Stimulated activated CD4-positive, alpha-beta T cell treated with anti-CD3 and anti-CD28 coated beads, Interleukin-2, amount 100 ng/mL, for 4 hours (primary cell): ENCODE data around the gene NAV2.

ENCODE experiments used
- DNase-seq: peaks from one replicate; pipeline ENCODE4 v3.0.0-alpha.2; 2020; ENCODE audit warnings: low read depth

Gene NAV2

DNA sequence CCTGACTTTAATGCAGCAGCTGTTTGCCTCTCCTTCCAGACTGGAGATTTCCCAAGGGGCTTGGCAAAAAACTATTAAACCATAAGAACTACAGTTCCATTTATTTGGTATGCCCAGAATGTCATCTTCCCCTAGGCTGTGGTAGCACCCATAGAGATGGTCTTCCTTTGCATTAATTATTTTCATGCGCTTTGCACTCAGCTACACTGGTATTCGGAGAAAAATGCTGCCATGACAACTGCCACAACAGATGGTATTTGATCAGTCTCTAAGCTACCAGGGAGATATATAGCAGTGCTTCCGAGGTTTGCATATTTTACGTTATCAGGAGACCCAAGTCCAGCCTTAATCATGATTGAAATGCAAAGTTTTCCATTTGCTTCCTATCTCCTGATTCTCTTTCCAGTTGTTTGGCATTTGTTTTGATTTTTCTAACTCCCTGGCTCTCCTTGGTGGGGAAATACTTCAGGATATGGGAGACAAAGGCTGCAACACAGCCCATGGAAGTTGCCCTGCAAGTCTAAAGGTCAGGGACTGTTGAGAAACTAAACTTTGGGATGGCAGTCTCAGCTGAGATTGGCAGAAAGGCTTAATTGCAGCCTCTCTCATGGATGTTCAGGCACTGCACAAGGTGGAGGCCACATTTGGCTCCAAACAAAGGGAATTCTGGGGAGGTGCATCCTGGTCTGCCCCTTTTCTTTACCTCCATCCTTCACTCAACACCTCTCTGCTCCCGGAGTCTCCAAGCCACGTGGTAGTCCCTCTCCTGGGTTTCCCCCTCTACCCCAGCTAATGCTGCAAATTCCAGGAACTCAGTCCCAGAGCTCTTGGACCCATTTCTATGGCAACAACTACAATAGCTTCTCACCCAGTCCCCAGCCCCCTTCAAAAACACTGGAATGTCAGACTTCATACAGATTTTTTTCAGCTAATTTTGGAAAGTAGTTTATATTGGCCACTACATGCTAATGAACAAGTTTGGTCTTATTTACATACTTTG, 151.8 kb downstream of the NAV2 start:
- no peak for DNase-seq

DNA sequence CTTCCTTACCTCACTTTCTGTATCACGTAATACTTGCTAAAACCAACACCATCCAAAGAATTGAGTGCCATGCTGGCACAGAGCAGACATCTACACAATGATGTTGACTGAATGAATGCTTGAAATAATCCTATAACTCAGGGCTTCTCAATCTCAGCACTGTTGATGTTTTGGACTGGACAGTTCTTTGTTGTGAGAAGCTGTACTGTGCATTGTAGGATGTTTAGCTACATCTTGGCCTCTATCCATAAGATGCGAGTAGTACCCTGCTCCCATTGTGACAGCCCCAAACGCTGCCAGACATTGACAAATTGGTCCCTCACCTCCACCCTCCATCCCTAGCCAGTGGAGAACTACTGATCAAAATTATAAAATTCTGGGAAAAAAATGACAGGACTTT, 153.4 kb downstream of the NAV2 start:
- no peak for DNase-seq

DNA sequence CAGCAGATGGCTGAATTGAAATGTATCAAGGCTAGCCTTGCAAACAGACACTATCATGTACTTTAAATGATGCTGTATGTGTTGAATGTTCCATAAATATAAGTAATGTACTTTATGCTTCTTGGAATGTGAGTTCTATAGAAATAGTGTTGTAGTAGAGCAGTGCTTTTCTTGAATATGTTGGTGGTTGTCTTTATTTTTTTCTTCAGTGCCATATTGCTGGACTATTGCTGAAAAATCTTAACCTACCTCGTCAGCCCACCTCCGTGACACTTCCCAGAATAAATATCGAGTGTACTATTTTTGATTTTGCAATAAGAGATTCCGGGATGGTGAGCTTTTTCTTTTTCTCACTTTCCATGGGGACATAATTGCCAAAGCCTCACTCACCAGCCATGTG, 153.9 kb downstream of the NAV2 start:
- DNase-seq, result no peak

DNA sequence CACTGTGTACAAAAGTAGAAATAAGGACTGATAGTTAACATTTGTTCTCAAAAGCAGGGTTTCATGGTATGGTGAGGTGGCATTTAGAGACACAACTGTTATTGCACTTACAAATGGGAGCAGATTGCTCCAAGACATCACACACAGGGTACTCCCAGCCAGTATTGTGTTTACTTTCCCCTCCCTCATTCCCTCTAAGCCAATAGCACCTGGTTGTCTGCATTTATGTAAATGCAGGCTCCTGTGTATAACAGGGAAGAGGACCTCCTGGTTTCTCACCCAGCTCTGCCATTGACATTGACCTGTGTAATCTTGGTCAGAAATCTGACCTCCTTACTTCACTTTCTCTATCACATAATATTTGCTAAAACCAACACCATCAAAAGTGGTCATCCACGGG, 154.4 kb downstream of the NAV2 start:
- DNase-seq, result no peak

DNA sequence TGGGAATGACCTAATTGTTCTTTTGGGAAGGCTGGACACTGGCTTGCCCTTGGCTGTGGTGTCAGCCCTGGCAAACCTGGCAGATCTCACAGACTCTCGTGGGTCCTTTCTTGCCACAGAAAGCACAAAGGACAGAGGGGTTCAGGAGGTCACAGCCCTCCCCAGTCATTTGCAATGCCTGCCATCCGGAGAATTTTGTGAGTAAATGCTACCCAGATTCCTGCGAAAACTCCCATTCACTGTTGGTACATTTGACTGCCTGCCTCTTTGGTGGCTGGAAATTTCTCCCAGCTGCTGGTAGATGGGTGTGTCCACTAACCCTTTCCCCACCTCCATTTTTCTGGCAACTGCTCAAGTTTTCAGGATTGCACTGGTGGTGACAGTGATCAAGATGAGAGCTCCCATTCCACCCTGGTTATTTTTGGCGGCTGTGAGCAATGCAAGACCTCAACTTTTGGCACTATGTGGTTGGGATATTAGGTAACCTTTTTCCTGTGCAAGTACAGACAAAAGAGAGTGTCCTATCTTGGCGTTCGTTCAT, 155.7 kb downstream of the NAV2 start:
- no peak for DNase-seq

DNA sequence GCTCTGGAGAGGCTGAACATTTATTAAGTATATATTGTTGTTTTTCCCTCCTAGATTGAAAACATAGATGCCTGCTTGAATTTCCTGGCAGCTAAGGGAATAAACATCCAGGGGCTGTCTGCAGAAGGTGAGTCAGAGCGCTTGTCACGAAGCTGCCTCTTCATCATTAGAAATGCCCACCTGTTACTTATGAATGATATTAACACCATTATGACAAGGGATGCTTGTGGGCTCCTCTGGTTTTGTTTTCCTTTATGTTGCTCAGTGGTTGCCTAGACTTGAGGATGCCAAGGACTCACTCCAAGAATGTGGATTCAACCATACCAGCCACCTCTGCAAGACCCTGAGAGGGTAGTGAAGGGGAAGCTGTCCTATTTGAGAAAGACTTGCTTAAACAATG, 156.2 kb downstream of the NAV2 start:
- no peak for DNase-seq

DNA sequence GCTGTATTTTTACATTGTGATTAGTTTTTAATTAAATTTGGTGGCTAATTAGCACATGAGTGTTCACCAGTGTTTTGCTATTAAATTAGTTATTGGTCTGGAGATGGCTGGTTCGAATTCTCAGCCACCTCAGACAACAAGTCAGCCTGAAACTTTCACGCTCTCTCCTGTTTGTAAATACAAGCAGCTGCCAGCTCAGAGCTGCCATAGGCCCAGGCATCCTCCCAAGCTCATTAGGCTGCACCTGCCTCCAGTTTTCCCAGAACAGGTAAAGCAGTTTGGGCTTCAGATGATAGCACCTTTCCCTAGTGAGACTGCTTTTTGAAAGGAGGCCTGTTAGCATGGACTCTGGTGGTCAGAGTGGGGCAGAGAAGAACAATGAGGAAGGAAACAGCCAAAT, 156.8 kb downstream of the NAV2 start:
- no peak for DNase-seq

DNA sequence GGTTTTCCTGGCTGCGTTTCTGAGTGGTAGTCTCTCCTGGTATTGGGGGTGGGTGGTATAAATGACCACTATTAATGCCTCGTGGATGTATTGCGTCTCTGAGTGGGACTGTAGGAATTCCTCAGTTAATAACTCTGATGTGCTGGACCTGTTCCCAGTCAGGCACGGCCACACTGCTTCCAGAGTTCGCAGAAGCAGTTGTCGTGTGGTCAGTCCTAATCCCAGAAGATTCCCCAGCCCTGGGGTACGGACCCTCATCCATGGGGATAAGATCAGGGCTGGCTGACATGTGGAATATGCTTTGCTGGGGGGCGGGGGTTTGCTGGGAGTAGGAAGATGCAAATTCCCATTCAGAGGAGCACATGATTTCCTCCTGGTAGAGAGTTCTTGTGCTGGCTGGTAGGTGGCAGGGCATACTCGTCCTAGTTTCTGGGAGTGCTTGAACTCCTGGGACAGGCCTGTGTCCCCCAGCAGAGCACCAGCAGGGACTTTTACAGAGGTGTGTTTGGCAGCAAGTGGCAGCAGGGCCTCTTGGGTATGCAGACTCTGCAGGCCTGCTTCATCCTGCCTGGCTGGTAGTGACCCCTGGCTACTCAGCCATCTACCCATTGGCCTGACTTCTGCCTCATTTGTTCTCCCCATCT, 157.4 kb downstream of the NAV2 start:
- DNase-seq, result no peak

DNA sequence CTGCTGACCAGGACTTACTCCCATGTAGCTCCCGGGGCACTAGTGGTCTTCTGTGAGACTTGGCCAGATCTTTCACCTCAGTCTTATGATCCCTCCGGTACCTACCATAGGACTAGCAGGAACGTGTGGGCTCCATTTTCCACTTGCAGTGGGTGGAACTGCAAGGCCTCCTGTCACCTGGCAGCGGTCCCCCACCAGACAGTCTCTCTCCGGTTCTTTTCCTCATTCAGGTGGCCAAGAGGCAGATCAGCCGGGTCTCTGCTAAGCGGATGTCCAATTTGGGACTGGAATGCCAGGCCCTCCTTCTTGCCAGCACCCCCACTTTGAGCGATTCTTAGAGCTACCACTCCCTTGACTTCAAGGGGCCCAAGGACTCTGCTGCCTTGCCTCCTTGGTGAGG, 158.9 kb downstream of the NAV2 start:
- no peak for DNase-seq

DNA sequence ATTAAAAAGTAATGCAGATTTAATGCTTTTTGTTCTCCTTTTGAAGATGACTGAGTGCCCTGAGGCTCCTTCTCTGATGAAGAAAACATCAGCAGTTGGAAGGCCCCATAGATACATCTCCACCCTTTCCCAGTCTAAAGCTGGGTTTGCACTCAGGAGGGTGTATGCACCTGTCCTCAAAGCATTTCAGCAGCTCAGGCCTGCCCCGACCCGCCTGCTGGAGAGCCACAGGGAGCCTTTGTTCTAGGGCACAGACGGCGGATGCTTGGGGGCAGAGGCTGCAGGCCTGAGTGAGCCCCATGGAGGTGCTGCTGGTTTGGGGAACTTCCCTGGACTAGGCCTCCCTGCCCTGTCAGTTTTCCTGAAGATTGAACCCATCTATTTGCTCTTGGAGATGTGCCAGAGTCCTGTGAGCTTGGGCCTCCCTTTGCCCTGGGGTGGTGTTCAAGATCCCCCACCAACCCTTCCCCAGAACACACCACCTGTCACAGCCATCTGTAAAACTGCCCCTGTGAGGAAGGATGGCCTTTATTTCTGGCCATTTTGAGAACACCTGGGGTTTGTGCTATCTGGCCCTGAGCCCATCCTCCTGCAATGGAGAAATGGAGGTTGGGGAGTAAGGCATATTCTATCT, 160.0 kb downstream of the NAV2 start:
- no peak for DNase-seq

DNA sequence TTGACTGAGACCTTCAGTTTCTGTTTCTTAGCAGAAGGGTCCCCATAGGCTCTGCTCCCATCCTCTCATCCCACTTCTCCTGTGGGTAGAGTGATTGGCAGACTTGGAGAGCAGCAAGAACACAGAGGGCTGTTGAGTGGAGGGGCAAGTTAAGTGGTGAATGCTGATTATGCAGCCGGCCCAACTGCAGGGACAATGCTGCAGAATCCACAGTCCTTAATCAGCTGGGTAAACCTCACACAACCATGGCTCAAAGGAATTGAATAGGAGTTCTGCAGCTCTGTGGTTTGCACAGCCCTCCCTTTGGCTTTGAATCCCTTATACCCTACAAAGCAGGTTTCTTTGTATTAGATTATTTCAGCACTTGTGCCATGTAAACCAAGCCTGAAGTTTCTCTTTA, 161.1 kb downstream of the NAV2 start:
- DNase-seq, result no peak

DNA sequence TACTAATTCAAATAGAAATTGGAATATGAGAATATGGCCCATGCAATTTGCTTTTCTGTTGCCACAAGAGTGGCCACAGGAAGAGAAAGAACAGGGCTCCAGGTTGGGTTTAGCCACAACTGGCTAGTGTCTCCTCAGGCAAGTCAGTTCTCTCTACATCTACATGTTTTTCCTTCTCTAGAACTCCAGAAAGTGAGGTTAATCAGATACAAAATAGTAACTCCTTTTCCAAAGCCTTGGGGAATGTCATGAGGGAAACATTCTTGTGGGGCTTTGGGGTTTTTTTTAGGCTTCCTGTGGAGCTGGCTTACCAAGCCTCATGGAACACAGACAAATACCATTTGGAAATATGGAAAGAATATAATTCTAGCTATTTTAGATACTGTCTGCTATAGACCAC, 161.6 kb downstream of the NAV2 start:
- no peak for DNase-seq

DNA sequence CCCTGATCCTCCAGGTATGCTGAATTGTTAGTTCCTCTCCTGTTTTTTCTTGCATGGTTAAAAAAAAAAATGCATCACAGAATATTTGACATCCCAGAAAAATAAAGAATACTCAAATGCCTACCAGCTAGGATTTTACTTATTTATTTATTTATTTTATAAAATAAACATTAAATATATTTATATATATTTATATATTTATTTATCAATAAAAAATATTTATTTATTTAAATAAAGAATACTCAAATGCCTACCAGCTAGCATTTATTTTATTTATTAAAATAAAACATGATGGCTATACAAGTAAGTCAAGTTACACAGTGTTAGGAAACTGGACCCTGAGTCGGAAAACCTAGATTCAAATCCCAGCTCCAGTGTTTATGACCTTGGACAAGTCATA, 164.1 kb downstream of the NAV2 start:
- no peak for DNase-seq

DNA sequence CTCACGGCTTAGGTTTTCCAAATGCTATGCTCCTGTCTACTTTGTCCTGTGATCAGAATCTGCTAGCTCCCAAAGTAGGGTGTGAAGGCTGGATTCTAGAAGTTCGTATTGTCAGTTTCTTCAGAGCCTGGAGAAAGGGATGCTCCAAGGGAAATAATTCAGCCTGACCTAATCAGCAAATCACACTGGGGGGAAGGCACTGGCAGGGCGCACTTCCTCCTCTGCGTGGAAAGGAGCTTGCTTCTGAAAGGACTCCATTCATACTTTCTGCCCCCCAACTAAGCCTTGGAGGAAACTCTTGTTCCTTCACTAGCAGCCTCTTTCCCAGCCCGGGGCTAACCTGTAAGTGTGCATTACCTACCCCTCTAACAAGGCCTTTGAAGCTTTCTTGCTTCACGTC, 165.9 kb downstream of the NAV2 start:
- DNase-seq, result no peak

DNA sequence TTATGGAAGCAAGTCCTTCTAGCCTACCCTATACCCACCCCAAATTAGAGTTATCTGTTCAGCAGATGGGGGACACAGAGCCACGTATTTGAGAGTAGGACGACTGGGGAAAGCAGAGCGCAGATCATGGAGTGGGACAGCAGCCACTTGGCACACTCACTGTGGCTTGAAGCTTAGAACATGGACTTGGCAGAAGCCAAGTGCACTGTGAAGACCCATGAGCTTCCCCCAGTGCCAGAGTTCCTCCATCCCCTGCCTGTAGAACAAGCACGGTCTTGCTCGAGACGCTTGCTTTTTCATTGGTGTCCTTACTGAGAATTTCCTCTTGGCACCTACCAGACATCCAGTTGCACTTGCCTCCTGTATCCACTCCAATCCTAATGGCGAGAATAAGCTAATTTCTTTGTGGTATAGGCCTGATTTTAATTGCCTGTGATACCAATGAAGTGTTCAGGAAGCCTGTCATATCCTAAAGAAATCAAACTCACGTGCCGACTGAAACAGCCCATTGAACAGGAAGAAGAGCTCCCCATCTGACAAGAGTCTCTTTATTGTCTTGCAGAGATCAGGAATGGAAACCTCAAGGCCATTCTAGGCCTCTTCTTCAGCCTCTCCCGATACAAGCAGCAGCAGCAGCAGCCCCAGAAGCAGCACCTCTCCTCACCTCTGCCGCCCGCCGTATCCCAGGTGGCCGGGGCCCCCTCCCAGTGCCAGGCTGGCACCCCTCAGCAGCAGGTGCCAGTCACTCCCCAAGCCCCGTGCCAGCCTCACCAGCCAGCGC, 166.9 kb downstream of the NAV2 start:
- no peak for DNase-seq

DNA sequence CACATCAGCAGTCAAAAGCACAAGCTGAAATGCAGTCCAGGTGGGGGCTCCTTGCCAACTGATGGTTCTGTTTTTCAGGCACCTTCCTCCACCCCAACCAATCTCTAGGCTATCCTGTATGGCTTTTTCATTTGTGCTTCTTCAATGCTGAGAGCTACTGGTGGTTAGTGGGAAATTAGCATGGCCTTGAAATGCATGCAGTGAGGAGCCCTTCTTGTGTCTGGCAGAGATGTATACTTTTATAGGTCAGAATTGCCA, 167.4 kb downstream of the NAV2 start:
- no peak for DNase-seq

DNA sequence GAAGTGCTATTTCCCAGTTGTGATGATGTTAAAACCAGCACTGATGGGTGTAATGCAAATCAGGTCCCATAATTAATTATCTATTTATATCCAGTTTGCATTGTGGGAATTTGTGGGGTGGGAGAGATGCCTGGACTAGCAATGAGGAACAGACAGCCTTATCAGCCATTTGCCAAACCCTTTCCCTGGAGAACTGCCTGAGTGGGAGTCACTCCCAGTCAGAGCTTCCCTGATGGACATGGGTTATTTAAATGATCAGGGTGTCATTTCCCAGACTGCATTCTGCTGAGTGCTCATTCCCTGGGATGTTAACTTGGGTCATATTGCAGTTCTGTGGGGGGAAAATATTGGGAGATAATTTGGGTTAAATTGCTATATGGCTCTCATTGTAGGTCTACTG, 168.5 kb downstream of the NAV2 start:
- no peak for DNase-seq

DNA sequence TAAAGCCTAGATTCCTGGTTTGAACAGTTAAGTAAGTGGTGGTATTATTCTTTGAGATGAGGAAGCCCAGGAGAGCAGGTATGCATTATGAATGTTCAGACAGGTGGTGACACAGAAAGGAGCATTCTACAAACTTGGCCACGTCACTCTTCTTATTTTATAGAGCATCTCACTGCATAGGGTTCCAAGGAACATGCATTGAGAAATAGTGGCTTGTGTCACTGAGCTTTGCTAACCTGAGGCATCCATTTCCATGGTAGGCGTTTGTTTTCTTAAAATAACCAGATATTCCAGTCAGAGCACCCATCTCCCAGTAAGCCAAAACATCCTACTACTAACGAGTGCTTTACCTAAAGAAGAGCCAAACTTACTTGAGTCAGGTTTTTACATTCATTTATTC, 169.7 kb downstream of the NAV2 start:
- no peak for DNase-seq

DNA sequence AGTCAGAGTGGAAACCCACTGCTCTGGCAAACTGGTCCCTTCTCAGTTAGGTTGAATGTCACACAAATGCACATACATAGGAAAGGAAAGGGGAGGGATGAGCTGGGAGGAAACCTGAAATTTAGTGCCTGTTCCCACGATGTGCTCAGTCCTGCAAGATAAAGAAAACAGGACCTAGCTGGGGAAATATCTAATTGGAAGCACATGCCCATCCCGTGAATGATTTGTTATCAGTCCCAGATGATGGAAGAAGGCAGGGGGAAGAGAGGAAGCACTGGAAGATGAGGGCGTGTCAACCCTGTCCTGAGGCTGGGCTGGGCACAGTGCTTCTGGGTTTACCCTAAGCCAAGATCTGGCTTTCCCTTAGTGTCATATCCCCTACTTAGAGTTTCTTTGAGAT, 173.9 kb downstream of the NAV2 start:
- no peak for DNase-seq

DNA sequence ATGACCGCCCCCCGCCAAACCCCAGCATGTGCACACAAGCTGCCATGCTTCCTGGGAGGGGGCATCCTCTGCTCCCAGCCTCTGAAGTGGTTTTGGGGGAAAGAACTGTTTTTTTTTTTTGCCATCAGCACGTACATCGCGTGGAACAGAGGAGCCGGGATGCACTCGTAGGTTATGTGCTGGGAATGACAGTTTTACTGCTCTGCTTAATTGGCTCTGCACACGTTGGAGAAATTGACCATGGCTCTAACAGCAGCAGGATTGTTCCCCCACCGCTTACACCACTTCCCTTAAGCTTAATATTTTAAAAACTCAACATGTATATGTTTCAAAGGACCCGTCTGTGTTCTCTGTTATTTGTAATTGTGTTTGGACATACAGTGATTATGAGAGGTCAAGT, 175.2 kb downstream of the NAV2 start:
- DNase-seq, result no peak

DNA sequence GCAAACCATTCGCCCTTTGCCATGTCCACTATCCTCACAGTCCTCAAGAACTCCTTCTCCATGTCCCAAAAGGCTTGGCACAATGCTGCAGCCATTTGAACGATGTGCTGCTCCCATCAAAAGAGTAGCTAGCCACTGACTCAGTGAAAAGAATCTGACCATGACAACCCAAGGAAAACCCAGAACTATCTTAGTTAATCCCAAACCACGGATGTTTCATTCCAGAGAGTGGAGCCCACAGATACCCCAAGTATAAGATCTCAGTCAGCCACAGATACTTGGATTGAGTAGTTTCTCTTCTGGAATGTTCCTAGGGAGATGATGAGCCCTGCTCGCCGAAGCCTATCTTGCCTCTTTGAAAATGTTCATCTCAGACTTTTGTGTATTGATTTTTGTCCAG, 176.9 kb downstream of the NAV2 start:
- no peak for DNase-seq

DNA sequence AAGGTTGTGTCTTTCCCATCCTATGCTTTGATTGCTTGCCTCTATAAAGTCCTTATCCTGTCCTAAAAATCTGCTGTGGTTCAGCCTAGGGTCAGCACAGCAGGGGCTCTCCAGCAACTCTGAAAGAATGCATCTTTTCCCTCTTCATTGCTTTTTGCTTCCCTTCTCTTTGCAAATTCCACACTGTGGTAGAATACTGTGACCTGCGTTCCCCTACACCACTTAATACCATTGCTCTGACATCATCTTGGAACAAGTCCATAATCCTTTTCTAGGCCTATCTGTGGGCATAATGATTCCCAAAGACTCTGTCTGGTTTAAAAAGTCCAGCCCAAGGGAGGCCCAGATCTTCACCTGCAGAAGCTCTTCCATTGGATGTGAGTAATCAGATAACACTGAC, 177.7 kb downstream of the NAV2 start:
- no peak for DNase-seq
